CD1c-positive myeloid dendritic cell (primary cell): Measurements from ENCODE around the gene ARID3C.

Source experiments
- DNase-seq: peaks from one replicate; pipeline ENCODE4 v3.0.0-alpha.2; 2016; ENCODE audit errors: extremely low spot score

Gene ARID3C

DNA sequence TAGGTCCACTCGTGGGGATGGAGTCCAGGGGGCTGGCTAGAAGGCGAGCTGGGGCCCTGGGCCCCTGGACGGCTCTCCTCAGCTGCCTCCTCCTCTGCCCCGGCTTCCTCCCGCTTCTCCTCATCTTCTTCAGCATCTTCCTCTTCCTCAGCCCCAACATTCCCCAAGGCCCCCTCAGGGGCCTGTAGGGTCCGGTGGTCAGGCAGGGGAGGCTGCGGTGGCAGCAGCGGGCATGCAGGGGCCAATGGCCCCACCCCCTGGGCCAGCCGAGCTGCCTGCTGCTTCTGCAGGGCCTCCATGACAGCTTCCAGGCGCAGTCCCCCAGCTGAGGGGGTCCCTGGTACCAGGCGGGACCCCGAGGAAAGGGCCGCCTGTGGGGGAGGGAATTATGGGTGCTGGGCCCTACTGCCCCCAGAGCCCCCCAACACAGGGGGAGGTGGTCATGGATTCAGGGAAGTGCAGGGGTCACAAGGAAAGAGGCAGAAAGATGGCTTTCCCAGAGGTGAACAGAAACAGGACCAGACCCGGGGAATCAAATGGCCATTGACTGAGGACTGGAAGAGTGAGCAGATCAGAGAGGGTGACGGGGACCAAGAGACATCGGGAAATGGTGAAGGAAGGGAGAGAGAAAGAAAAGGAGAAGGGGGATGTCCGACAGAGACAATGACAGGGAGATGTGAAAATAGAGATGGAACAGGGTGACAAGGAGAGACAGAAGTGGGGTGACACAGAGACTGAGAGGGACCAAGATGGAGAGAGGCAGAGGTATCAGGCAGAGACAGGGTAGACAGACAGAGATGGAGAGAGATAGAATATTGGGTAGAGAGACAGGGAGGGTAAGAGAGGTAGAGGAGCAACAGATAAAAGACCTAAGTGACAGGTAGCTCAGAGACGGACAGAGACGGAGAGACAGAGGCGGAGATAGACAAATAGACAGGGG, 880 bp downstream of the ARID3C start:
- DNase-seq = no peak

DNA sequence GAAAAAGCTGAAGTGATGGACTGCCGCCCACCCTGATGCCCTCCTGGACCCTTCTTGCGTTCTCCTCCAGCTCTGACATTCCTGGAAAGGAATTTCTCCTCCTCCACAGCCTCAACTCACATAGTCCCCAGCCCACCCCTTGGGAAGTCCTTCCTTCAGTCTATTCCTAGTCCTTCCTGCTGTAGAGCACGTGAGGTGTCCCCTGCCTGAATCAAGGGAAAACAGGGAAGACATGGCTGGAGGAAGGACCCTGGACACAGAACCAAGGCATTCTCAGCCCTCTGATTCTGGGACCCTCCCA, 3.7 kb downstream of the ARID3C start:
- no peak for DNase-seq

DNA sequence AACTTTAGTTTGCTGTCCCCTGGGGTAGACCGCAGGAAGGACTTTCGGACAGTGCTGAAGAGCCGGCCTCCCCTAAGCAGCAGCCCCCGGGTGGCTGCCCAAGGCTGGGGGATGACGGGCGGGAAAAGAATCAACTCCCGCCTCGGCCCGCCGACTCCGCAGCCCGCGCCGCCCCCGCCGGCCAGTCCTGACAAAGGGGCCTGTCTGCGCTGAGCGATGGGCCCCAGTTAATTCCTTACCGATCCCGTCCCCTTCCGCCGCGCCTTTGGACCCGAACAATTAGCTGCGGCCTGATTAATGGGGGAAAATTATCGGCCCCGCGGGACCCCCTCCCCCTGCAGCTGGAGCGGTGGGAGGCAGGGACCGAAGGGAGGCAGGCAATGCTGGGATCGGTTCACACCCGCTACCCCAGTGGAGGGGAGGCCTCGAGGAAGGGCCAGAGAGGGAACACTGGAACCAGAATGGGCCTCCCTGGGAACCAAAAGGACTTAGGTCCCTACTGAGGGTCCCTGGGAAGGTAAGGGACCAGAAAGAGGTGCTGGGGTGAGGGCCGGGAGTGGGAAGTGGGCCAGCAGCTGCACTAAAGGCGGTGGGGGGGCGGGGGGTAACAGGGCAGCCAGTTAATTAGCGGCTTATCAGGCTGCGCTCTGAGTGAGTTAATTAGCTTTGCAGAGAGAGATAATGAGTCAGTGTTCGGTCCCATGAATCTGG, 4.2 kb downstream of the ARID3C start:
- DNase-seq = no peak

DNA sequence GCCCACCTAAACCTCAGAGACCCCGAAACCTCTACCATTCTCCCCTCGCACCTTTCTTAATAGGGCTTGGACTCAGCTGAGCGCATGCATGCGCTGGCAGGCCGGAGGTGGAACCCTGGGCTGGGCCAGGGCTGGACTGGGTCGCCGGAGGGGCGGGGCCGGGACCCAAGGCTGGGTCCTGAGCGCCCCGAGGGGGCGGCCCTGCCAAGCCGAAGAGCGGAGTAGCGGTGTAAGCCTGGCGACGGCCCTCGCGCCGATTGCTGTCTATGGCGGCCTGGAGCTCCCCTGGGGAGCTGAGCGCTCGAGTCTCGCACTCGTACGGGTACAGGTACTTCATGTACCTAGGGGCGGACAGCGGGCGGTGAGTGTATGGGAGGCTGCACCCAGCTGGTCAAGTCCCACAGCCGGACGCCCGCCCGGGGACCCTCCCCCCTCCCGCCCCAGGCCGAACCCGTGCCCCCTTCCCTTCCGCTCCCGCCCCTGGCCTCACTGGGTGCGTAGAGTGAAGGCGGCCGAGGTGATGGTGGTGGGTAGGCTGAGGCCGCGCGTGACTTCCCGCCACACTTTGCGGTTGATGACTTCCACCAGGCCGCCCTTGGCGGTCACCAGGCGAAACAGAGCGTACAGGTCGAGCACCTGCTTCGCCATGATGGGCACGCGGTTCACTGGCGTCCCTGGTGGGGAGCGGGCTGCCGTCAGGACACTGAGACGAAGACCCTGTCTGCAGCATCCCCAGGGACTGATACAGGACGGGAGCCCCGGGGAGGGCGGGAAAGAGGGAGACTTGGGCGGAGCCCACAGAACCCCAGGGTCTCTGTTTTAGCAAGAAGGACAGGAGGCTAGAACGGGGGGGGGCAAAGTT, 5.3 kb downstream of the ARID3C start:
- DNase-seq = no peak

DNA sequence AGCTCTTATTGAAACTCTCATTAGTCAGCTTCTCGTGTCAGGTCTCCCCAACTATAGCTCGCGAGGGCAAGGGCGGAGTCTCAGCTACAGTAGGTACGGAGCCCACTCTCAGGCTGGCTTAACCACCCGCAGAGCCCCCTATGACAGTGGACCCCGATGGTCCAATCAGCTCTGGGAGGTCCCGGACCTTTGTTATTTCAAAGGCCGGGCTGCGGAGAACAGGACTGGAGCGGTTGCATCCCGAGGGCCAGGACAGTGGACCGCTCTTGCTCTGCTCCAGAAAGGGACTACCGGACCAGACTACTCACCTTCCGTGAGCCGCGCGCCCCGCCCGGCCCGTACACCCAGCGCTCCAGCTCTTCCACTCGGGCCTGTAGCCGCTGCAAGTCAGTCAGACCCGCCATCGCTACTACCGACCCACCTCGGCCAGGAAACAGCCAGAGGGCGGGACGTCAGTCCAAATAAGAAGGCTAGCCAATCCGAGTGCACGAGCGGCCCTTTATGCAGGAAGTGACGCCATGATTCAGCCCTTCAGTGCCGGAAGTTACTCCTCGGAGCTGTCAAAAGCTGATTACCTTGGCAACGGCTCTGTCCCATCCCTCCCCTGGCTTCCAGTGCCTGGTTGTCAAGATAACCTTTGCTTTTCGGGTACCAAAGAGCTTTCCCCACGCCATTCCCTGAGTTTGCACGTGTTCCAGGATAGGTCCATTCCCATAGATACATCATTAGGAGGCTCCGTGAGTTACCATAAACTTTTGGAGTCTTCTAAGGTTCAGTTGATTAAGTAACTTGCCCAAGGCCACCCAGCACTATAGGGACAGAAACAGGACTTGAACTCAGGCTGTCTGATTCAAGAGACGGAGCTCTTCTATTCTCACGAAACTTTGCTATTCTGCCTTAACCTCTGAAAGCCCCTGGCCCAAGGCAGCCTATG, 8.5 kb downstream of the ARID3C start, which contains the start of gene DCTN3:
Gene DCTN3 (minus strand): TSS at position 435 of the 934 bp plus-strand sequence. CDS start 31 bp downstream, at position 404.
- peak; percentile 97 for DNase-seq

DNA sequence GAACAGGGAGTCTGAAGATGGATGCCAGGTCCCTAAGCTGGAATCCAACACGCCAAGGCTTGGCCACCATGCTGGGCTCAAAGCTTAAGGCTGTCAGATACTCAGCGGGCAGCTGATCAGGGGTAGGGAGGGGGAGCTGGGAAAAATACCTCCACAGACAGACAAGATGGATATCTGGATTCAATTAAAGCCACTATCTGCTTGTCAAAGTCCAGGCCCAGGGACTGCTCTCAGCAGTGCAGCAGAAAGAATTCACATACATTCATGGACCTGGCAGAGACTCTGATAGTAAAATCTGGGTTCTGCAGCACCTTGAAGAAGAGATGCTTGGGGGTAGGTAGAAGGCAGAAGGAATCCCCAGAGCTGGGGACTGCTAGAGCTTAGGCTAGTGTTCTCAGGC, 13.7 kb downstream of the ARID3C start:
- DNase-seq = no peak

DNA sequence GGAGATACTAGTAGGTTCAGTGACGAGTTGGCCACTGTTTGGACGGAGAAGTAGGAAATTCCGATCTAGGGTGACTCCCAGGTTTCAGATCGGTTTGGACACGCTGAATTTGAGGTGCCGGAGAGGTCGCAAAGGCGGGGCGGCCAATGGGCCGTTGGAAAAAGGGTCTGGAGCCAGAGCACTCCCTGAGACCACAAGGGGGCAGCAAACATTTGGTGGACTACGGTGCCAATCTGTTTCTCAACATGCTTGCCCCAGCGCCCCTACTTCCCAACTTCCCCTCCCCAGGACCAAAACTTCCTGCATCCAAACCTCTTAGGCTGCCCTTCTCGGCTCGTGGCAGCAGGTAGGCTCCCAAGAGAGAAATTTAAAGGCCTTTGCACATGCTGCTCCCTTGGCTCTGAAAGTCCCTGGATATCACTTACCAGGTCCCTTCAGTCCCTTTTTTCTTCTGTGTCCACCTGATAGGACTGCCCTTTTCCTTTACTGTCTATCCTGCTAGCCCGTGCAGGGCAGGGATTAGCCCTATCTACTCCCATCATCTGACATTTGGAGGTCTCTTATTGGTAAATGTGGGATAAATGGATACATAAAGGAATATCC, 16.0 kb downstream of the ARID3C start:
- DNase-seq = peak; percentile 88

DNA sequence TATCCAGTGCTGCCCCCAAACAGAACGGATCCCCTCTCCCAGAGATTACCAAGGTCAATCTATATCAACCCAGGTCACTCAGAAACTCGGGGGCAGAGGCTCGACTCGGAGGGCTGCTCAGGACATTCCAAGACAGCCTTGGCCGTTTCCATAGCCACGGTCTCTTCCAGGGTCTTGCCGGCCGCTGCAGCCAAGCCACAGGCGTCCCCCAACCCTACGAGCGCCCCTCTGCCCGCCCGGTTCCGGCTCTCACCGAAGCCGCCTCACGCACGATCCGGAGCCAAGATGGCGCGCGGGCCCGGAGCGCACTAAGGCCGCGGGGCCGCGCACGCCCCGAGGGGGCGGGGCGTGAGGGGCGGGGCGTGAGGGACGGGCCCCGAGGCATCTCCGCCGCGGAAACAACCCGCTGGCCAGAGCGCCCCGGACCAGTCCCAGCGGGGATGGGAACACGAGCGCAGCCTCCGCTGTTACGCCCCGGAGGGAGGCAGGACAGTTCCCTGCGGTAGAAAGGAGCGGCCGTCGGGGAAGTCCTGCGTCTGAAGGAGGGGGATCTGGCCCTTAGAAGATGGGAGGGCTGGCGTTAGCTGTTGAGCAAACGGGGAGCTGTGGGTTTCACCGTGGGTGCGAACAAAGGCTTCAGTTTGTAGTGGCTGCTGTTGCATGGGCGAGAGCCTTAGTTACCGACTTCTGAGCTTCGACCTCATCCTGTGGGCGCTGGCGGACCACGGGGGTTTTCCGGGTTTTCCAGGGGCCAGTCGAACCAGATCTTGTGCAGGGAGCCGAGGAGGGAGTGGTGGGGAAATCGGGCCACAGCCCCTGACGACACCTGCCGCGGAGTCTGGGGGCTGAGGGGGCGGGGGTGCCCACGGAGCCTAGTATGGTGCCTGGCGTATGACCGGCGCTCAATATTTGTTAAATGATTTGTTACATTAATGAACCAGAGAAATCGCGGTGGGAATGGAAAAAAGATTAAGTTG, 16.8 kb downstream of the ARID3C start, which contains the start of gene RPP25L:
Gene RPP25L (minus strand): TSS at position 287 of the 977 bp plus-strand sequence. CDS start 801 bp downstream, outside the sequence.
- DNase-seq = peak; percentile 96

DNA sequence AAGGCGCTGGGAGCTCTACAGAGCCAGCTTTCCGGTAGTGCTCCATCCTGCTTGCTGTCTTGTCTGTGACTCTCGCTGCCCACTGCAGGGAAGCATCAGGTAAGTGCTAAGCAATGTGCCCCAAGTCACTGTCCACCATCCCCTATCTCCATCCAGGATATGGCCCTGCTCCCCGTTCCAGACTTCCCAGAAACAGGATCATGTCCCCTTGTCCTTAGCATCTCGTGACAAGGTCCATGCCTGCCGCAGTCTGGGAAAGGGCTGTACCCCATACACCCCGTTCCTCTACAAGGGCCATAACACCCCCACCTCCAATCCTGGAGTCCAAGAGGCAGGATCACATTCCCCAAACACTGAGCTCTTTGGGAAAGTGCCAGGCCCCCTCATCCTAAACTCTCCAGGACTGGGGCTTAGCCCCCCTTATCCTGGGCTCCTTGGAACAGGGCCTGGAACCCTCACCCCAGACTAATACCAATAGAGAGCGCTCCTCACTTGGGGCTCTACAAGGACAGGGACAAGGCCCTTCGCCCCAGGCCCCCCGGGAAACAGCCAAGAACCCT, 17.5 kb downstream of the ARID3C start:
- no peak for DNase-seq

DNA sequence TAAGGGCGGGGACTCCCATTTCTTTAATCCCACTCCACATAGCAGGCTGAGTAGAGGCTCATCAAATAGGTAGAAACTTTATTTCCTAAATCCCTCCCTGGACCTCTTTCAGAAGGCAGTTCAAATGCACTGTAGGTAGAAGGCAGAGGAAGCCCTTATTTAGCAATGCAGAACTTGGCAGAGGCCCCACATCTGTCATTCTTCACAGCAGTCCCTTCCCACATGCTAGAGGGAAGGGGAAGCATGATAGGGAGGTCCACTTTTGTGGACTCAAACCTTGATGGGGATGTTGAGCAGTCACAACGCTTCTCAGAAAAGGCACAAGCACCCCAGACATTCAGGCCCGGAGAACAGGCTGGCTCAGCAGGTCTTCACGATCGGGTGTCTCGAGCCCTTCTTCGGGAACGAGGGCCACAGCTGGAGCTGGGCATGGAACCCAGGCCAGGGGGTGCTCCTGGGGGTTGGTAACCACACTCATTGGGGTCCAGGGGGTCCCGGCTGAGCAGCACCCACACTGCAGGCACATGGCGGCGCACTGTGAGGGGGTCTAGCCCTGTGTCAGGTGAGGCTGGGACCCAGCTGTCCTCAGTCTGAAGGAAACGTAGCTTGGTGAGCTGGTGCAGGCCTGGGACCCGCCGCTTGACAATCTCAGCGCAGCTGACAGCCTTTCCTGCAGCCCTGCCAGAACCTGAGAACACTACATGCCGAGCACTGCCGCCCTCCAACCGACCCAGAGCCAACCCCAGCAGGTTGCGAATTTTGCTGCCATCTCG, 18.2 kb downstream of the ARID3C start:
- peak; percentile 44 for DNase-seq

DNA sequence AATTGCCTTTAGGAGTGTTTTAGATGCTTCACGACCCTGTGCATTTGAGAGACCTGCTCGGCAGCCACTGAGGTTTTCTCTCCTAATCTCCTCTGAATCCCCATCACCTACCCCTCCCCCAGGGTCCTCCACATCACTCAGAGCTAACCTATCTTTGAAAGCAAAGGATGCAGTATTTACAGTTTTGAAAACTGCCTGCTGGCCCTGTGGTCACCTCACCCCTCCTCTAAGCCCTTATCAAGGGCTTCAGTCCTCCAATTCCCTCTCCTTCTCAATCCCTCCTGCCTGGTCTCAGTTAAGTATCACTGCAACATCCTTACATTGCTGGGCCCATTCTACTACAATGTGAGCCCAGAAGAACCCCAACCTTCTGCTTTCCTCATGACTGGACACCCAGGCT, 21.5 kb downstream of the ARID3C start:
- no peak for DNase-seq

DNA sequence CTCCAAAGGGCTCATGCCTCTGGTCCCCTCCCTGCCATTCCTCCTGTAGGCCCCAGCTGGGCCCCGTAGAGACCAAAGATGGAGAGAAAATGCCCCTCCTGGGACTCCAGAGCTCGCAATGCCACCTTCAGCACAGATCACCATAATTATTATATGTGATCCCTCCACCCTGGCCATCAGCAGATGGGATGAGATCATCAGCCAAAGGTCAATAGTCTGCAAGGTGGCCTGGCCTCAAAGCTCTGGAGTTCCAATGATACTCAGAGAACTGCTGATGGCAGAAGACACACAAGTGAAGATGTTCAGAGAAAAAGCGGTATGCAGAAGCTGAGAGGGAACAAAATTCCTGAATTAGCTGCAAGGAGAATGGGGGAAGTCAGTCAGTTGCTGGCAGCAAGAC, 22.0 kb downstream of the ARID3C start:
- DNase-seq = no peak

DNA sequence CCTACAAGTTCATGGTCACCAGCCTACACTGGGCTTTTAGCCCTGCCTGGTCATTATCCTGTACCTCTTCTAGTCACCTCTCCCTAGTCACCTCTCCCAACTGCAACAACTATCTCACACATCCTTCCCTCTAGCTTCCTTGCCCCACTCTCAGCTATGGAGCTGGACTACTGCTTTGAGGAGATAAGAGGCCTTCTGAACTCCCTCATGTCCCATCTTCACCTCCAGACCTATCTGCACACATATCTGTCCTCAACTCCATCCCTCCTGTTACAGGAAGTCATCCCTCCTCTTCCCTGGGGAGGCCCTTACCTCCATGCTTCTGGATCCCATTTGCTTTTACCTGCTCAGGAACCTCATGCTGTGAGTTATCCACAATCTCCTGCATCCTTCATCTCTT, 22.7 kb downstream of the ARID3C start:
- DNase-seq = no peak

DNA sequence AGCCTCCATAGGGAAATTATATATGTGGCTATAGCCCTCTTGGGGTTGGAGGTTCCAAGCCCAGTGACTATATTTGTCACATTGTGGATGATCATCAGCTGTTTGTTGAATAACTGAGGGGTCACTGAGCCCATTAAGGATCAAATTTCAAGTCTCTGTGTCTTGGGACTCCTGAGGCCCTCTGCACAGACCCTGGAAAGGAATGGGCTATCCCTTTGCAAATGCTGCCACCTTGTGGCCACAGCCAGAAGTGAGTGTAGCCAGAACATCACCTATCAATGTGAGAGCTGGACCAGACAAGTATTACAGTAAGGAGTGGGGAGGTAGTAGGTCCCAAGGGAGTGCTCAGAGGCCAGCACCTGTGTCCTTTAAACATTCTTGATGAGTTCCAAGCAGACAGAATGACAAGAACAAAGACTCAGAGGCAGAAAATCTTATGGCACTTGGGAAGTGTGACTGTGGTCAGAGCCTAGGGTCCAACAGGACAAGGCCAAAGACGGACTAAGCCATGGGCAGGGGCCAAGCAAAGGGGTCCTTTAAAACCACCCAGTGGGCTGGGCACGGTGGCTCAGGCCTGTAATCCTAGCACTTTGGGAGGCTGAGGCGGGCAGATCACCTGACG, 25.1 kb downstream of the ARID3C start:
- peak; percentile 84 for DNase-seq

DNA sequence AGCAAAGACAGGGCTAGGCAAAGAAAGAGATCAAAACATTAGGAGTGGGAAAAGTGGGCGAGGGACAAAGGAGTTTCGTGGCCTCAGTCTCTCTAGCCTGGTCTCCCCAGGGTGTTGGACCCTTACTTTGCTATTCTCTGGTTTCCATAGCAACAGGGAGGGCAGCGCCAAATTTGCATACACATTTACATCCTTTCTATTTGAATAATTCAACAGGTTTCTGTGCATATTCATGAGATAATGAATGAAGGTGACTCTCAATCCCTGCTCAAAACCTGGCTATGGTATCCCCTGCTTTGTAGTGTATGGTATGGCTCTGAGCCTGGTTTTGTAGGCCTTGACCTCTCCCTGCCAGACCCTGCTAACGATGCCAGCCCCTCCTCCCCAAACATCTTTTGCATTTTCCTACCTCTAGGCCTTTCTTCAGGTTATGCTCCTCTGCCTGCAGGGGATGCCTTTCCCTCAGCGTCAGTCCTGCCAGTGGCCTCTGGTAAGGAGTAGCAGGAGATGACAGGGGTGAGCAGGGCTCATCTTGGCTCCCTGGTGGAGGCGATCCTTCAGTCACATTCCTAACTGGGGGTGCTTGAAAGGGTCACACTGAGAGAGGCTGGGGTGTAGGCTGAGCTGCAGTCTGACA, 26.8 kb downstream of the ARID3C start:
- DNase-seq = no peak

DNA sequence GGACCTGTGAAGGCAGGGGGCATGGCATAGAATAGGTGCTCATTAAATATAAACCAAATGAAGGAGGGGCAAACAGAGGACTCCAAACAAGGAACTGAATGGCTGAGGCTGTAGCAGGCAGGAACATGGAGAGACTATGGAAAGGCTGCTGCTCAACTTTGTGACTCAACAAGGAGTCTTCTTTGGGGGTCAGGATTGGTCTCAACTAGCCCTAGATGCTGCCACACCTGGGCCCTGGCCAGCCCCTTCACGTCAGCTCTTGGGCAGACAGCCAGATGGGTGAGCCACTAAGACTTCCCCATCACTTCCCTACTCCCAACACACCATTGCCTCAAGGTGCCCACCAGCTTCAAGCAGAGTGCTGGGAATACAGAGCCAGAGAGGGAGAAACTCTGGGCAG, 28.0 kb downstream of the ARID3C start:
- DNase-seq = no peak

DNA sequence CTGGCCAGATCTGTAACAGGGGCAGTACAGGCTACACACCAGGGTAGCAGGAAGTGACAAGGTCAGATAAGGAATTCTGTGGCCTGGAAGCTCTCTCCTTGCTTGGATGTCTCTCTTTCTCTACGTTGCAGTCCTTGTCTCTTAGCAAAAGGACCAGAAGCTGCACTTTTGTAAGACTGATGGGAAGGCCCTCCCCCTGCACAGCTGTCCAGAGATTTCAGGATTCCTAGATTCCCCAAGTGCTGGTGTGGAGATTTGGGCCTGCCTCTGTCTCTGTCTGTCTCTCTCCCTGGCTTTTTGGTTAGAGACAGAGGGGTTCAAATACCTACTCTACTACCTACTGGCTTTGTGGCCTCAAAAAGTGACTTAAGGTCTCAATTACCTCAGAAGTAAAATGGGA, 29.3 kb downstream of the ARID3C start:
- DNase-seq = no peak
